Anterior cingulate cortex (tissue), 58 donors: ENCODE results near the gene EVPL.
"Not testable (repeated sequence)": the region's sequence is repeated elsewhere in the genome, so short reads cannot be mapped to it uniquely, and the experiment has no call there.

Source experiments
- DNase-seq, 58 donors: peaks; one replicate each; lab custom pipeline; 2025; lab: John Stamatoyannopoulos, UW

The EVPL gene

DNA sequence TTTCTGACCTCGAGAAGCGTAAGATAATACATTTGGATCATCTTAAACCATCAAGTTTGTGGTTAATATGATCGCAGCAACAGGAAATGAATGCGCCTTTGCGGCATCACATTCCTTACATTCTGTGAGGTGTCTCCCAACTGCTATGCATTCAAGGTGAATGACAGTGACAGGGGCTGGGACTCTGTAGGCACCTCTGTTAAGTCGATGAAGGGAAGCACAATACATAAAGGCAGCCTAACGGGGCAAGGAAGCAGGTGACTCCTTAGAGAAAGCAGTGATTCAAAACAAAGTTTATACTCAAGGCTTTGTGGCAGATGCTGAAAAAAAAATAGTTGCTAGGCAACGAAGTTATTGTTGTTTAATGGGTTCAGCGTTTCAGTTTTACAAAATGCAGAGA lies 21.6 kb upstream of the EVPL start:
- no peak for DNase-seq

DNA sequence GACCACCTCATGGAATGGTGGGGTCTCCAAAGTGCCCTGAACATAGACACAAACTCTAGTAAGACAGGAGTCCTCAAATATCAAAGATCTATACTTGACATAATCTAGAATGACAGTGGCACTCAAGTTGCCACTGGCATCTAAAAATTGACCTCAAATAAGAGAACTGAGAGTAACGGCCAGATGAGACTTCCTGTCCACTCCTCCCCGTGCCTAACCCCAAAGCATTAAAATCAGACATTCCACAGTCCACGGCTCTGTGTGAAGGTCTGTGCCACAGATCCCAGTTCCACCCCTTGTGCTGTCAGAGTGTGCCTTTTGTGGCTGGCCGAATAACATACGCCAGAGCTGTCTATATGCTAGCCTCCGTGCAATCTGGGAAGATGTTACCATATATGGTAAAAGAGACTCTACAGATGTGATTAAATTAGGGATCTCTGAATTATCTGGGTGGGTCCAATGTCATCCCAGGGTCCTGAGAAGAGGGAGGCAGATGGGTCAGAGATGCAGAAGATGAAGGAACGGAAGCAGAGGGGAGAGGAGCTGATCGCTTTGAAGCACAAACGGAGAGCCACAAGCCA lies 21.0 kb upstream of the EVPL start:
- no peak for DNase-seq

DNA sequence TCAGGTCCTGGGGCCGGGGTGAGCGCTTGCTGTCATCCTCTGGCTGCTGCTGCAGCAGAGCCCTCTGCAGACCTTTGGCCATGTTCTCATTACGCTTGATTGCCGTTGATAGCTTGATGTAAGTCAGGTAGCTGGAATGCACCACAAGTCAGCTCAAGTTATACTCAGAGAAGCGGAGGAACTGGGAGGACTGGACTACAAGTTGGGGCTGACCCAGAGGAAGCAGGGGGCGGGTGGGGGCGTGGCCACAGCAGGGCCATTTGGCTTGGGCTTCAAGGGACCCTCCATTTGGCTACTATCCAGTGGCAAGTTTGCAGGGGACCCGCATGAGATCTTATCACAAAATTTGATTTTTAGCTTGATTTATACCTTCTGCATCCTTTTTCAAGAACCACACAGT lies 19.0 kb upstream of the EVPL start:
- DNase-seq, result no peak

DNA sequence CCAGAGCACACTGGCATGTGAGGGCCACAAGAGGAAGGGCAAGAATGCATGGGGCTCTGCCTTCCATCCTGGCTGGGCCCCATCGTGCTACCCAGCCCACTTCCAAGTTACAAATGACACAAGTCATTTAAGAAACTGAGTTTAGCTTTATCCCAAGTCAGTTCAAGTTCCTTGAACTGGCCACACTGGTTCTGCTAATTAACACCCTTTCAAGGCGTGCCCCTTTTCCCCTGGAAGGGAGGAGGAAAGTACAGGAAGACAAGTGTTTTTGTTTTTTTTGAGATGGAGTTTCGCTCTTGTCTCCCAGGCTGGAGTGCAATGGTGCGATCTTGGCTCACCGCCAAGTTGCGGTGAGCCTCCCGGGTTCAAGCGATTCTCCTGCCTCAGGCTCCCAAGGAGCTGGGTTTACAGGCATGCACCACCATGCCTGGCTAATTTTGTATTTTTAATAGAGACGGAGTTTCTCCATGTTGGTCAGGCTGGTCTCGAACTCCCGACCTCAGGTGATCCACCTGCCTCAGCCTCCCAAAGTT lies 17.4 kb upstream of the EVPL start:
- DNase-seq, result not testable (repeated sequence)

DNA sequence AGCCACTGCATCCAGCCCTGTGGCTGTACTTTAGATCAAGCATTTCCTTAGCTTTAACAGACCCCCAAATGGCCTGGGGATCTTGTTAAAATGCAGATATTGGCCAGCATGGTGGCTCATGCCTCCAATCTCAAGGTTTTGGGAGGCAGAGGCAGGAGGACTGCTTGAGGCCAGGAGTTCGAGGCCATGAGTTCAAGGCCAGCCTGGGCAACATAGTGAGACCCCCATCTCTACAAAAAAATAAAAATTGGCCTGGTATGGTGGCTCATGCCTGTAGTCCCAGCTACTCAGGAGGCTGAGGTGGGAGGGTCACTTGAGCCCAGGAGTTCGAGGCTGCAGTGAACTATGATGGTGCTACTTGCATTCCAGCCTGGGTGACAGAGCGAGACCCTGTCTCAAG lies 15.8 kb upstream of the EVPL start:
- DNase-seq, result not testable (repeated sequence)

DNA sequence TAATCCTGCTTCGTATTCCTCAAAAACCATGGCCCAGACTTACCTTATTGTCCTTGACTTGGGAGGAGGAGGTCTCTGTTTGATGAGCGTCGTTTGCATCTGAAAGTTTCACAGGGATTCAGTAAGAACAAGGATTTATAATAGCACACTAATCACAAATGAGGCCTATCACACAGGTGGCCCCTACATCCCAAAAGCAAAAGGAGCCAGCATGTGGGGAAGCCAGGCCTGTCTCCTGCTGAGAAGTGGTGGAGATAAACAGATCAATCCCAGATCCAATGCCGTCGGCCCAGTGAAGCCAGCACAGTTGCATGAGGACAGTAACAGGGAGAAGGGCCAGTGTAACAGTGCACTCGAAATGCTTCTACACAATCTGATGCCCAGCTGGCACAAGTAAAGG lies 13.3 kb upstream of the EVPL start:
- no peak for DNase-seq

DNA sequence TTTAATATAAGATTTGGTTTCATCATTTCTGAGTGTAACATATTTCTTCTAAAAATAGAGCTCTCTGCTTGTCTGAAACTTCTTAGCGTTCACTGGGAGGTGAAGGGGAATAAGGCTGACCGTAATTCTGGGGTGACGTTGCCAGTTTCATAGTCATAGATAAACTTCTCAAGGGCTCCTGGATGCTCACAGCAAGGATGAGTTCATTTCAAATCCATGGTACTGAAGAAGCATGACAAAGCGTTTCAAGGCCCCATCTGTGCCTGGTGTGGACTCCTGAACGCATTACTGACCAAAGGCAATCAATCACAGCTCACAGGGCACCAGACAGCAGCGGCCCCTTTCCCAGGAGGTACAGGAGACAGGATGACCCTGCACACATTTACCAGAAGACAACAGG lies 12.0 kb upstream of the EVPL start:
- no peak for DNase-seq

DNA sequence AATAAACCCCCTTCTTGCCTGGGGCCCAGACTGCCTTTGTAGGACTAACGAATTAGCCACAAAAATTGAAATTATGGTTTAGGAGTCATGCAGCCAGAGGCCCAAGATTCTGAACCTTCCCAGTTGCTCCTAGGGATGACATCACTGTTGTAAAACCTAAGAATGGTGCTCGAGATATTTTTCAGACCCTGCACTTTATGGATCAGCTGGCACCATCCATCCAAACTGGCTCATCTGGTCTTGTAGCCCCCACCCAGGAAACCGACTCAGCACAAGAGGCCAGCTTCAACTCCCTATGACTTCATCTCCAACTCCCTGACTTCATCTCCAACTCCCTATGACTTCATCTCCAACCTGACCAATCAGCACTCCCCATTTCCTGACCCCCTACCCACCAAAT lies 10.9 kb upstream of the EVPL start:
- DNase-seq, result no peak

DNA sequence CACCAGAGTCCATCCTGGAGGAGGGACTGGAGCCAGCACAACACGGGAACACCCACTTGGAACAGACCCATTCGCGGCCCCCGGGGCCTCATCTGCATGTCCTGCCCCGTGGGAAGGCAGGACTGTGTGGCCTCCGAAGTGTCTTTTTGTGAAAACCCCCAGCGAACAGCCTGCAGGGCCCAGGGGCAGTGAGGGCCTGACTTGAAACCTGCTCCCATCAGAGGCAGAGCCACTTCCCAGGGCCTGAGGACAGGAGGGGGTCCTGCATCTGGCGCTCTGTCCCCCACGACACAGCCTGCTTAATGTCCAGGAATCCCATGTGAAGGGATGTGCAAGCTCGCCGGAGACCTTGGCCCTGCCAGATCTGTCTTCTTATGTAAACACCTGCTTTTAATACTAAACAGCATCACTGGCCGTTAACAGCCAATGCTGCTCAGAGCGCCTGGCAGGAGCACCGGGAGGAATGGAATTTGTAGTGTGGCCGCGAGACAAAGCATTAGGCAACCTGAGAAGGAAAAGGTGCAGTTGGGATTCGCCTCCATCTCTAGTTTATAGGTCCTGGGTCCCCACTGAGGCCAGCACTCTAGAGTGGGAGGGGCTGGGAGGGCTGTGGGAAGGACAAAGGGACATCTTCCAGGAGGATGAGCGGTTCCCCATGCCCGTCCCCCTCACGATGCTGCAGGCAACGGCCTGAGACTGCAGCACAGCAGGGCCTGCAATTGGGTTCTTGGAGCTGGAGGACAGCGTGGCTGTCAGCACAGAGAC lies 9.6 kb upstream of the EVPL start:
- DNase-seq, result no peak

DNA sequence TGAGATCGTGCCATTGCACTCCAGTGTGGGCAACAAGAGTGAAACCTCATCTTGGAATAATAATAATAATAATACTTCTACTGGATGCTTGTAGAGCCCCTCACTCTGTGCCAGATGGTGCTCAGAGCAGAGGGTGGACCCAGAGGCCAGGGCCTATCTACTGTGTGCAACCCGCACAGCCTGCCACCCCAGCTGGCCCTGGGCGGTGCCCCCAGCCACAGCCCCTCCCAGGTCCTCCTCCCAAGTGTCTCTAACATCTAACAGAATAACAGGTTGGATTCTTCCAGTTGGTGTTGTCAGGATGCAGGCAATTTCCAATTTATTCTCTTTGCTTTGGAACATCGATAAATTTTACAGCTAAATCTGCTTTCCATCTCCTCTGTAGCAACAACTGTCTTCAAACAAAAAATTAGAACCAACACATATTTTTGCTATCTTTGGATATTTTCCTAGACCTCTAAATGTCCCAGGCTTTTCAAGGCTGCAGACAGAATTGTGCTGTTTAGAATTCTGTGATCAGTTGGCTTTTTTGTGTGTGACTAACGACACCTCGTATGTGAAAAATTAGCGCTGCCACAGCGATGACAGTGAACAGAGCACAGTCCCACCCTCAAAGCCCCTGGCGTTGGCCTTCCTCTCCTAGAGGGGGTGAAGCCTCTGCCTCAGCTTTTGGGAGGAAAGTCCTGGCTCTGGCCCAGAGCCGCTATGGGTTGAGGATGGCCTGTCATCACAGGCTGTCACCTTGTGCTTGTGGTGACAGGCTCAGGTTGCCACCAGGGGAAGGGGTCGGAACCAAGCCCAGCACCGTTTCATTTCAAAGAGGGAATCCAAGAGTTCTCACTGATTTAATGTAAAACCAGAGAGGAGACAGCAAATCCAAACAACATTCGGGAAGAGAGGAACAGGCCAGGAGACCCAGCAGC lies 7.6 kb upstream of the EVPL start:
- no peak for DNase-seq

DNA sequence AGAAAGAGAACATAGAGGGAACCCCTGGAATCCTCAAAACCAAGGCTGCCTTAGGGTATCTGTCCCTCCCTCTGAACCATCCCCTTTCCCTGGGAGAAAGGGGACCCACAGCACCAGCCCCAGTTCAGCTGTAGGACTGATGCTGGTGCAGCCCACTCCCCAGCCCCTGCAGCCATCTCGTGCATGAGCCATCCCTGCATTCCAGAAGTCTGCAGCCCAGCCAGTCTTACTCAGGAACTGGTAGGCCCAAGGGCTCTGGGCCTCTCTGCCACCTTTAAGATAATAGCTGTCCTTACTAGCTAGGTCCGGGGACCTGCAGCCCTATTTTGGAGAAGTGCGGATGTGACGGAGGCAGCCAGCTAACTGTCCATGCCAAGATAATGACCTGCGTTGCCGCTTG lies 6.0 kb upstream of the EVPL start:
- no peak for DNase-seq

DNA sequence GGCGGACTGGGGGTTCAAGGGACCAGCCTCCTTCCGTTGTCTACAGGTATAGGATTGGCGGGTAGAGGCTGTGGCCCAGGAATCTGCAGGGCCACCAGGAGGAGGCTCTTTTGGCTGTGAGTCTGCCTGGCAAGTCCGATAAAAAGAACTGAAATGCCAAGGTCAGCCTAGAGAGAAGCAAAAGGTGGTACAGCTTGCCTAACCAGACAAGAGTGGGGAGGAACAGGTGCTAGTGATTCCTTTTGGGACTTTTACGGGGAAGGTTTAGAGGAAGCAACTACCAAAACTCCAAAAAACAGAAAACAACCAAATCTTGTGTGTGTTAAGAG lies 5.6 kb upstream of the EVPL start:
- DNase-seq, result no peak

DNA sequence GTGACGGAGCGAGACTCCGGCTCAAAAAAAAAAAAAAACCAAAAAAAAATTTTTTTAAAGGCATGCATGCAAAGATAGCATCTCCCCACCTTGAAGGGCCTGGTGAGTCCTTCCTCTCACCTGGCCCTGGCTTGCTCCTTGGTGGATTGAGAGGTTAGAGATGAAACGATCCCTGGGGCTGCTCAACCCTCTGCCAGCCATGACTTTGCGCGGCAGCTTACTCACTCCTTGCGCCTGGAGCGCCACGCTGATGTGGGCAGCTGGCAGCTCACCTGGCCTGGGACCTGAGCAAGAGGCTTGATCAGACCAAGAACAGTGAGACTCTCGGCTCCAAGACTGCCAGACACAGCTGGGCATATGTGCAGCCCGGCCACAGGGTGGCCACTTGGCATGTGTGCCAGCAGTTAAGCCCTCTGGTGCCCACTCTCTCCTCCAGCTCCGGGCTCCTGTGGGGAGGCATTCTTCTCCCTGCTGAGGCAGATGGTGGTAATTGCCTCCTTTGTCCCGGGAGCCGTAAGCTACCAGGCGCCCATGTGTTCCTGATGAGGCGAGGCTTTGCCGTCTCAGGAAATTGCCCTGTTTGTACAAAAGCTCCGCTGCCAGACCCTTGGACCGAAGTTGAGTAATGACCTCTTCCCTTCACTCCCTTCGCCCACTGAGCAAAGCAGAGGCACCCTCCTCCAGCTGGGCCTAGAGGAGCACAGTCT lies 5.1 kb upstream of the EVPL start:
- DNase-seq, result peak in 1 of 58 donors; percentile 9

DNA sequence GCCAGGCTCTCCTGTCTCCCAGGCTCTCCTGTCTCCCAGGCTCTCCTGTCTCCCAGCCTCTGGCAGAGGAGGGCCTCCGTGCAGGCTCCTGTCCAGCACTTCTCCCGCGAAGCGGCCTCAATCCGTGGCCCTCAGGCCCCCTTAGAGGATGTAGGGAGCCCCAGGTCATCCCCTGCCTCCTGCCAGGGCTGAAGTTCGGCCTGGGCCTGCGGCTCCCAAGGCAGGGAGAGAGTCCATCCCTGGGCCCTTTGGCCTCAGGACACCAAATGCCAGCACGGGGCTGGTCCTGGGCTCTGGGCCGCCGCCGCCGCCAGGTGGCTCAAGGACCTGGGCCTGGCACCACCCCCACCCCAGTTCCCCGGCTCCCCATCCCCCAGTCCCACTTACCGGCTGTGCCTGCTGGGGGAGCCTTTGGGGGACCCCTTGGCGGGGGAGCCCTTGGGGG lies 370 bp downstream of the EVPL start:
- DNase-seq, result no peak

DNA sequence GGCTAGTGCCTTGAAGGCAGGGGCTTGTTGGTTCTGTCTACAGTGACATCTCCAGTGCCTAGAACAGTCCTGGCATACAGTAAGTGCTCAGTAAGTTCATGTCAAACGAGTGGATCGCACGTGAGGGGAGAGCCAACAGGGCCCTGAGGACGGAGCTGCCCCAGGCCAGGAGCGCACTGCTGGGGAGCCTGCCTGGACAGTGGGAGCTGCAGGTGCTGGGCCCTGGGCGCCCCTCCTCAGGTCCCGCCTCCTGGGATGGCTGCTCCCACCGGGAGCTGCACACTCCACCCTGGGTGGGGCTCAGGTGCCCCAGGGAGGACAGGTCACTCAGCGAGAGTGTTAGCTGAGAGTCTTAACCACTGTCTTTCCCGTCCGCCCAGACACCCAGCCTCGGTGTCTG lies 1.8 kb downstream of the EVPL start:
- no peak for DNase-seq

DNA sequence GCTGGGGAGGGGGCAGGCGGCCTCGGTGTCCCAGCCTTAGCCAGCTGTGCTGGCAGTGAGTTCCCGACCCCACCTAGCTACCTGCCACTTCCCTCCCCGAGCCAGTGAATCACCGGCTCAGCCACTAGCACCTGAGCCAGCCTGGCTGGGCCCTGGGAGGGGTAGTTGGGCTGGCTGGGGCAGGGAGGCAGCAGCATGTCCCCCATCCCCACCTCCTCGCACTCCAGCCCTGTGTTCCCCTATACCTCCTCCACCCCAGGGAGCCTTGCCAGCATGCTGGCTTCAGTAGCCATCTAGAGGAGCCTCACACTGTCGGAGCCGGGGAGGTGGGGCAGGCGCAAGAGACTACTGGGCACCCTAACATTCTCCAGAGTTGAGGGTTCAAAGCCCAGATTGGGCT lies 2.8 kb downstream of the EVPL start:
- DNase-seq, result no peak

DNA sequence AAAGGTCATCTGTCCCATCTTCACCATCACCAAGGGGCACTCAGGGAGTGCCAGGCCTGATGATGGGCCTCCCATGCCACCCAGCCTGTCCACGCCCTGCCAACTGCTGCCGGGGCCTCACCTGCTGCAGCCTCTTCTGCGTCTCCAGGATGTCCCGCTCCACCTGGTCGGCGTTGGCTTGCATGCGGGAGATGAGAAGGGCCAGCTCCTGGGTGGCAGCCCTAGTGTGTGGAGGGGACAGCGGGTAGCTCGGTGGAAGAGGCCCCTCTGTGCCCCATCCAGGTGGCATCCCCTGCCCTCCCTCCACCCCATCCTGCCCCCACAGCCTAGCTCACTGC lies 3.2 kb downstream of the EVPL start:
- DNase-seq, result no peak

DNA sequence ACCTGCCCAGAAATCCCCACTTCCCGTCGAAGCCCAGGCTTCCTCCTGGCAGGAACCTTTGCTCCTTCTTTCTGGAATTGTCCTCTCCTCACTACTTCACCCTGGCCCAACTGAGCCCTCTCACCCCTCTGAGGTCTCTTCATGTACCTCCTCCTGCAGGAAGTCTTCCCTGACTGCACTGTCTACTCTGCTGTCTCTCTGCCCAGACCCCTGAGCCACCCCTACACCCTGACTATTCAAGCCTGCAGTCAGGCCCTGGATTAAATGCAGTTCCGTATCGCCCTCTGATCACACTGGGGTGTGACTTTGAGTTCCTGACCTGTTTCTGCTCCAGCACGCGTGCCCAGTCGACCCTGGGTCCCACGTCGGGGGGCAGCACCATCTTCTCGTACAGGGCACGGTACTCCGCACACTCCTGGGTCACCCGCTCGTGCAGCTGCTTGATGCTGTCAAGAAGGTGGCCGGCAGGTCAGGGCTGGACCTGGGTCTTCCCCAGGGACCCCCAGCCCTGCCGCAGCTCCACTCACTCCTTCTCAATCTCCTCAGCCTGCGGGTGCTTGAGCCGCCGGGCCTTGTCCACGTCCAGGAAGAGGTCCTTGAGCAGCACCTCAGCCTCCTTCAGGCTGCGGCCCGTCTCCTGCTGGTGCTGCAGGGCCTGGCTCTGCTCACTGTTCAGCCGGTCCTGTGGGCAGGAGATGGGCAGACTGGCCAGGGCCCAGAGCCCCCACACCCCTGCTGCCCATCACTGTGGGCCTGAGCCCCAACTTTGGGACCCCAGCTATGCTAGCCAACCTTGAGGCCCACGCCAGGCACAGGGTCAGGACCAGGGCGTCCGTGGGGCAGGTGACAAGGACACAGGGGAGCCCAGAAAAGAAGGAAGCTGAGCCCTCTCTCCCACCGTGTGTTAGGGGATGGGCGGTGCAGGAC lies 3.9 kb downstream of the EVPL start:
- DNase-seq, result no peak

DNA sequence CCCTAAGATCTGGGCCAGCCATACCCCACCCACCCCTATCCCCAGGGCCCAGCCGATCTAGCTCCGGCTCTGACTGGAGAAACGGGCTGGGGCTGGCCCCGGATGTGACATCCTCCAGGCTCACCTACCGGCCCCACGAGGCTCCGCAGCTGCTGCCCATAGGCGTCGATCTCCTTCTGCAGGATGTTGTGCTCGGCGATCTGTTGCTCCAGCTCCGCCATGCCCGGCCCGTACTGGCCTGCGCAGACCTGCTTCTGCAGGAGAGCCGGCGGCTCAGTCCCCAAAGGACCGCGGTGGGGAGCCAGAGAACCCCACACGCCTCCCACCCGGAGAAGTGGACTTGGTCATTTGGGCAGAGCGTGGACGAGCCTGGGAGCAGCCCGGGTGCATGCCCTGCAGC lies 4.8 kb downstream of the EVPL start:
- DNase-seq, result no peak
